ENCODE data around the gene CEACAM5. TPM values are rescaled to one million over a fixed set of nuclear protein-coding genes. Genes with fewer than 3 reads are reported as not detected.

The CEACAM5 gene
- total RNA-seq, 2 experiments from 2014 or later: not detected

DNA sequence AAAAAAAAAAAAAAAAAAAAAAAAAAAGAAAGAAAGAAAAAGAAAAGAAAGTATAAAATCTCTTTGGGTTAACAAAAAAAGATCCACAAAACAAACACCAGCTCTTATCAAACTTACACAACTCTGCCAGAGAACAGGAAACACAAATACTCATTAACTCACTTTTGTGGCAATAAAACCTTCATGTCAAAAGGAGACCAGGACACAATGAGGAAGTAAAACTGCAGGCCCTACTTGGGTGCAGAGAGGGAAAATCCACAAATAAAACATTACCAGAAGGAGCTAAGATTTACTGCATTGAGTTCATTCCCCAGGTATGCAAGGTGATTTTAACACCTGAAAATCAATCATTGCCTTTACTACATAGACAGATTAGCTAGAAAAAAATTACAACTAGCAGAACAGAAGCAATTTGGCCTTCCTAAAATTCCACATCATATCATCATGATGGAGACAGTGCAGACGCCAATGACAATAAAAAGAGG, 9.6 kb upstream of the CEACAM5 start:
- no peak for DNase-seq (ENCODE audit: low spot score)
- ChIA-PET POLR2A (interaction anchor here (0.6 kb wide), 1 partner anchor 259 kb away, joined by 3 read pairs; no protein-coding TSS in a partner anchor), CTCF (ENCODE audit: unreplicated experiment) (no interaction called here)
- Histone ChIP-seq H3K36me3 (ENCODE audit: insufficient read depth, low read length) (no peaks in the 10 kb centered on the region), H3K79me2 (ENCODE audit: insufficient read depth, low read depth, low read length) (no peaks in the 10 kb centered on the region), H2AFZ (ENCODE audit: low read length) (no peak overlapping the region), H3K9me3 (ENCODE audit: low read length) (no peaks in the 10 kb centered on the region), H3K27ac (ENCODE audit: low read depth, low read length, poor library complexity, severe bottlenecking) (no peak overlapping the region), H3K4me3 (ENCODE audit: low read depth, low read length, poor library complexity, severe bottlenecking) (no peak overlapping the region), H4K20me1 (ENCODE audit: insufficient read depth, low read length) (no peaks in the 10 kb centered on the region), H3K9me2 (ENCODE audit: insufficient read depth, low read length) (no peaks in the 10 kb centered on the region), H3K4me2 (ENCODE audit: low read length) (no peak overlapping the region), H3K4me1 (ENCODE audit: insufficient read depth, low read length, poor library complexity, severe bottlenecking) (no peaks in the 10 kb centered on the region)
- TF ChIP-seq EZH2phosphoT487 (IDR thresholded peaks at IDR 0.05; ENCODE audit: borderline replicate concordance, low read depth, low read length): no peak
- TF ChIP-seq, protein P1, sequence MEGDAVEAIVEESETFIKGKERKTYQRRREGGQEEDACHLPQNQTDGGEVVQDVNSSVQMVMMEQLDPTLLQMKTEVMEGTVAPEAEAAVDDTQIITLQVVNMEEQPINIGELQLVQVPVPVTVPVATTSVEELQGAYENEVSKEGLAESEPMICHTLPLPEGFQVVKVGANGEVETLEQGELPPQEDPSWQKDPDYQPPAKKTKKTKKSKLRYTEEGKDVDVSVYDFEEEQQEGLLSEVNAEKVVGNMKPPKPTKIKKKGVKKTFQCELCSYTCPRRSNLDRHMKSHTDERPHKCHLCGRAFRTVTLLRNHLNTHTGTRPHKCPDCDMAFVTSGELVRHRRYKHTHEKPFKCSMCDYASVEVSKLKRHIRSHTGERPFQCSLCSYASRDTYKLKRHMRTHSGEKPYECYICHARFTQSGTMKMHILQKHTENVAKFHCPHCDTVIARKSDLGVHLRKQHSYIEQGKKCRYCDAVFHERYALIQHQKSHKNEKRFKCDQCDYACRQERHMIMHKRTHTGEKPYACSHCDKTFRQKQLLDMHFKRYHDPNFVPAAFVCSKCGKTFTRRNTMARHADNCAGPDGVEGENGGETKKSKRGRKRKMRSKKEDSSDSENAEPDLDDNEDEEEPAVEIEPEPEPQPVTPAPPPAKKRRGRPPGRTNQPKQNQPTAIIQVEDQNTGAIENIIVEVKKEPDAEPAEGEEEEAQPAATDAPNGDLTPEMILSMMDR (conservative IDR thresholded peaks at IDR 0.05; ENCODE audit: low read length): no peak
- intact Hi-C loops (cut with micrococcal nuclease; ENCODE audit: unreplicated experiment): no loop called here
- no TSS peak for BruUV-seq (replicated peaks)

DNA sequence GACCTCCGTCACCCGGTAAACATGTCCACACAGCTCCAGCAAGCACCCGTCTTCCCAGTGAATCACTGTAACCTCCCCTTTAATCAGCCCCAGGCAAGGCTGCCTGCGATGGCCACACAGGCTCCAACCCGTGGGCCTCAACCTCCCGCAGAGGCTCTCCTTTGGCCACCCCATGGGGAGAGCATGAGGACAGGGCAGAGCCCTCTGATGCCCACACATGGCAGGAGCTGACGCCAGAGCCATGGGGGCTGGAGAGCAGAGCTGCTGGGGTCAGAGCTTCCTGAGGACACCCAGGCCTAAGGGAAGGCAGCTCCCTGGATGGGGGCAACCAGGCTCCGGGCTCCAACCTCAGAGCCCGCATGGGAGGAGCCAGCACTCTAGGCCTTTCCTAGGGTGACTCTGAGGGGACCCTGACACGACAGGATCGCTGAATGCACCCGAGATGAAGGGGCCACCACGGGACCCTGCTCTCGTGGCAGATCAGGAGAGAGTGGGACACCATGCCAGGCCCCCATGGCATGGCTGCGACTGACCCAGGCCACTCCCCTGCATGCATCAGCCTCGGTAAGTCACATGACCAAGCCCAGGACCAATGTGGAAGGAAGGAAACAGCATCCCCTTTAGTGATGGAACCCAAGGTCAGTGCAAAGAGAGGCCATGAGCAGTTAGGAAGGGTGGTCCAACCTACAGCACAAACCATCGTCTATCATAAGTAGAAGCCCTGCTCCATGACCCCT, 9.0 kb upstream of the CEACAM5 start:
- no peaks in the 10 kb centered on the region for H3K4me1 ChIP-seq (ENCODE audit: insufficient read depth, low read length, poor library complexity, severe bottlenecking)
- H4K20me1 ChIP-seq (ENCODE audit: insufficient read depth, low read length): no peaks in the 10 kb centered on the region
- no peak overlapping the region for H3K27ac ChIP-seq (ENCODE audit: low read depth, low read length, poor library complexity, severe bottlenecking)
- CTCF ChIA-PET (ENCODE audit: unreplicated experiment): no interaction called here
- H3K36me3 ChIP-seq (ENCODE audit: insufficient read depth, low read length): no peaks in the 10 kb centered on the region
- DNase-seq (ENCODE audit: low spot score): no peak
- H3K79me2 ChIP-seq (ENCODE audit: insufficient read depth, low read depth, low read length): no peaks in the 10 kb centered on the region
- intact Hi-C loops (cut with micrococcal nuclease; ENCODE audit: unreplicated experiment): no loop called here
- POLR2A ChIA-PET: interaction anchor here (0.6 kb wide), 1 partner anchor 259 kb away, joined by 3 read pairs; no protein-coding TSS in a partner anchor
- TF ChIP-seq, protein P1 (conservative IDR thresholded peaks at IDR 0.05; ENCODE audit: low read length): no peak
- TF ChIP-seq EZH2phosphoT487 (IDR thresholded peaks at IDR 0.05; ENCODE audit: borderline replicate concordance, low read depth, low read length): no peak
- H3K9me2 ChIP-seq (ENCODE audit: insufficient read depth, low read length): no peaks in the 10 kb centered on the region
- no peak overlapping the region for H3K4me3 ChIP-seq (ENCODE audit: low read depth, low read length, poor library complexity, severe bottlenecking)
- H2AFZ ChIP-seq (ENCODE audit: low read length): no peak overlapping the region
- H3K4me2 ChIP-seq (ENCODE audit: low read length): no peak overlapping the region
- BruUV-seq (replicated peaks): no TSS peak
- no peaks in the 10 kb centered on the region for H3K9me3 ChIP-seq (ENCODE audit: low read length)

DNA sequence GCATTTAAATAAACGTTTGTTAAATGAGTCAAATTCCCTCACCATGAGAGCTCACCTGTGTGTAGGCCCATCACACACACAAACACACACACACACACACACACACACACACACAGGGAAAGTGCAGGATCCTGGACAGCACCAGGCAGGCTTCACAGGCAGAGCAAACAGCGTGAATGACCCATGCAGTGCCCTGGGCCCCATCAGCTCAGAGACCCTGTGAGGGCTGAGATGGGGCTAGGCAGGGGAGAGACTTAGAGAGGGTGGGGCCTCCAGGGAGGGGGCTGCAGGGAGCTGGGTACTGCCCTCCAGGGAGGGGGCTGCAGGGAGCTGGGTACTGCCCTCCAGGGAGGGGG, 8.5 kb upstream of the CEACAM5 start:
- Histone ChIP-seq H2AFZ (ENCODE audit: low read length) (no peak overlapping the region), H3K36me3 (ENCODE audit: insufficient read depth, low read length) (no peaks in the 10 kb centered on the region), H3K9me2 (ENCODE audit: insufficient read depth, low read length) (no peaks in the 10 kb centered on the region), H4K20me1 (ENCODE audit: insufficient read depth, low read length) (no peaks in the 10 kb centered on the region), H3K9me3 (ENCODE audit: low read length) (no peaks in the 10 kb centered on the region), H3K4me2 (ENCODE audit: low read length) (no peak overlapping the region), H3K27ac (ENCODE audit: low read depth, low read length, poor library complexity, severe bottlenecking) (no peak overlapping the region), H3K4me3 (ENCODE audit: low read depth, low read length, poor library complexity, severe bottlenecking) (no peak overlapping the region), H3K79me2 (ENCODE audit: insufficient read depth, low read depth, low read length) (no peaks in the 10 kb centered on the region), H3K4me1 (ENCODE audit: insufficient read depth, low read length, poor library complexity, severe bottlenecking) (no peaks in the 10 kb centered on the region)
- DNase-seq (ENCODE audit: low spot score): no peak
- ChIA-PET CTCF (ENCODE audit: unreplicated experiment) (no interaction called here), POLR2A (no interaction called here)
- intact Hi-C loops (cut with micrococcal nuclease; ENCODE audit: unreplicated experiment): no loop called here
- TF ChIP-seq, protein P1 (conservative IDR thresholded peaks at IDR 0.05; ENCODE audit: low read length): no peak
- TF ChIP-seq EZH2phosphoT487 (IDR thresholded peaks at IDR 0.05; ENCODE audit: borderline replicate concordance, low read depth, low read length): no peak
- BruUV-seq (replicated peaks): no TSS peak

All from OCI-LY7 (cell line).